Smooth muscle cell (in vitro differentiated cells): Measurements from ENCODE around the gene ZC2HC1B. TPM values are rescaled to one million over a fixed set of nuclear protein-coding genes. Genes with fewer than 3 reads are reported as not detected.

Experiments
- DNase-seq: peaks from one replicate; lab custom pipeline; 2025; ENCODE audit not compliant: unreplicated experiment; lab: John Stamatoyannopoulos, UW
- H2AFZ ChIP-seq: fragments of 200-600 bp; sonication (generic); 2 replicates; pipeline ENCODE4 v1.6.0; 2016; ENCODE audit warnings: antibody characterized with exemption, low read depth, mild to moderate bottlenecking
- H3F3A ChIP-seq: fragments of 200-600 bp; sonication (generic); 2 replicates; pipeline ENCODE4 v1.6.0; 2017; ENCODE audit warnings: antibody characterized with exemption, low read depth
- H3K27ac ChIP-seq: fragments of 200-600 bp; sonication (generic); 2 replicates; pipeline ENCODE4 v1.5.1; 2016; ENCODE audit warnings: low read depth, mild to moderate bottlenecking
- H3K27me3 ChIP-seq: fragments of 200-600 bp; sonication (generic); 2 replicates; pipeline ENCODE4 v1.6.1; 2016; ENCODE audit warnings: low read depth, mild to moderate bottlenecking
- H3K36me3 ChIP-seq: fragments of 200-600 bp; sonication (generic); 2 replicates; pipeline ENCODE4 v1.5.1; 2016; ENCODE audit warnings: low read depth
- H3K4me1 ChIP-seq: fragments of 200-600 bp; sonication (generic); 2 replicates; pipeline ENCODE4 v1.5.1; 2016; ENCODE audit warnings: low read depth
- H3K4me2 ChIP-seq: fragments of 200-600 bp; sonication (generic); 2 replicates; pipeline ENCODE4 v1.6.0; 2016; ENCODE audit warnings: mild to moderate bottlenecking
- H3K4me3 ChIP-seq: fragments of 200-600 bp; sonication (generic); 2 replicates; pipeline ENCODE4 v1.5.1; 2016; ENCODE audit warnings: mild to moderate bottlenecking
- H3K79me2 ChIP-seq: fragments of 200-600 bp; sonication (generic); 2 replicates; pipeline ENCODE4 v1.6.0; 2016; ENCODE audit warnings: low read depth, mild to moderate bottlenecking
- H3K9ac ChIP-seq: fragments of 200-600 bp; sonication (generic); 2 replicates; pipeline ENCODE4 v1.6.0; 2016; ENCODE audit warnings: low read depth
- H3K9me3 ChIP-seq: fragments of 200-600 bp; sonication (generic); replicated peaks from 2 replicates; pipeline ENCODE4 v1.5.1; 2016; ENCODE audit warnings: low read depth
- H4K20me1 ChIP-seq: fragments of 200-600 bp; sonication (generic); 2 replicates; pipeline ENCODE4 v1.6.0; 2016; ENCODE audit warnings: low read depth
- WGBS: methylation state at CpG from one replicate; pipeline ENCODE4 v1.1.7; 2016; ENCODE audit warnings: low lambda C conversion rate; 5-methylcytosine and 5-hydroxymethylcytosine counted together
- polyA plus RNA-seq: library from polyadenylated mRNA; unstranded; fragments of >200 nt; fragmentation: Nextera tagmentation; extraction: Ambion mirVana; gene quantifications from 2 replicates; pipeline ENCODE4 v1.2.1, GENCODE V29; 2016
- total RNA-seq: library from RNA; depleted of rRNA; stranded (reverse); fragments of >200 nt; gene quantifications from 2 replicates; pipeline ENCODE4 v1.2.3, GENCODE V29; 2014
- TF ChIP-seq, protein P1 (sequence below): fragments of 200-600 bp; sonication (generic); IDR thresholded peaks from 2 replicates; pipeline ENCODE4 v1.5.1; 2017; ENCODE audit warnings: borderline replicate concordance, mild to moderate bottlenecking, antibody characterized with exemption; ENCODE audit not compliant: insufficient read depth, poor library complexity, severe bottlenecking

The ZC2HC1B gene
- total RNA-seq (not detected in 2 replicates), polyA plus RNA-seq (not detected in 2 replicates)

- H3K4me2 ChIP-seq, result no peak within 1 kb of the TSS
- H3K27ac ChIP-seq, result peak within 1 kb of the TSS; percentile 20
- TF ChIP-seq, protein P1, sequence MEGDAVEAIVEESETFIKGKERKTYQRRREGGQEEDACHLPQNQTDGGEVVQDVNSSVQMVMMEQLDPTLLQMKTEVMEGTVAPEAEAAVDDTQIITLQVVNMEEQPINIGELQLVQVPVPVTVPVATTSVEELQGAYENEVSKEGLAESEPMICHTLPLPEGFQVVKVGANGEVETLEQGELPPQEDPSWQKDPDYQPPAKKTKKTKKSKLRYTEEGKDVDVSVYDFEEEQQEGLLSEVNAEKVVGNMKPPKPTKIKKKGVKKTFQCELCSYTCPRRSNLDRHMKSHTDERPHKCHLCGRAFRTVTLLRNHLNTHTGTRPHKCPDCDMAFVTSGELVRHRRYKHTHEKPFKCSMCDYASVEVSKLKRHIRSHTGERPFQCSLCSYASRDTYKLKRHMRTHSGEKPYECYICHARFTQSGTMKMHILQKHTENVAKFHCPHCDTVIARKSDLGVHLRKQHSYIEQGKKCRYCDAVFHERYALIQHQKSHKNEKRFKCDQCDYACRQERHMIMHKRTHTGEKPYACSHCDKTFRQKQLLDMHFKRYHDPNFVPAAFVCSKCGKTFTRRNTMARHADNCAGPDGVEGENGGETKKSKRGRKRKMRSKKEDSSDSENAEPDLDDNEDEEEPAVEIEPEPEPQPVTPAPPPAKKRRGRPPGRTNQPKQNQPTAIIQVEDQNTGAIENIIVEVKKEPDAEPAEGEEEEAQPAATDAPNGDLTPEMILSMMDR, result no peak
- H3K4me3 ChIP-seq, result no peak within 1 kb of the TSS
- H4K20me1 ChIP-seq, result no peaks in the 10 kb centered on the region
- no peaks in the 10 kb centered on the region for H3F3A ChIP-seq
- no peaks in the 10 kb centered on the region for H3K4me1 ChIP-seq
- H3K27me3 ChIP-seq, result no peaks in the 10 kb centered on the region
- H3K79me2 ChIP-seq, result no peaks in the 10 kb centered on the region
- H3K9me3 ChIP-seq, result no peaks in the 10 kb centered on the region
- H2AFZ ChIP-seq, result no peak within 1 kb of the TSS
- H3K9ac ChIP-seq, result no peak within 1 kb of the TSS
- peaks cover 50% of the 10 kb centered on the region for H3K36me3 ChIP-seq
- WGBS, result 86% methylated on average over 1 of the region's 1 CpG
- no peak for DNase-seq
Measured at GRCh38 chr6:143864234-143864633, at the start of gene ZC2HC1B. Gene ZC2HC1B, plus strand, starts transcription at chr6:143864474. Its CDS starts 66 bp downstream, at chr6:143864540.

GRCh38 chr6:143817621-143818020 is 46.7 kb upstream of the ZC2HC1B start:
- Histone ChIP-seq H2AFZ (no peak overlapping the region), H3K27me3 (no peaks in the 10 kb centered on the region), H3K79me2 (no peaks in the 10 kb centered on the region), H3K4me2 (no peak overlapping the region), H3K4me1 (no peaks in the 10 kb centered on the region), H3K4me3 (no peak overlapping the region), H3K9me3 (no peaks in the 10 kb centered on the region), H4K20me1 (no peaks in the 10 kb centered on the region), H3K9ac (no peak overlapping the region), H3K27ac (no peak overlapping the region), H3K36me3 (peaks cover 4% of the 10 kb centered on the region), H3F3A (no peaks in the 10 kb centered on the region)
- no peak for DNase-seq
- TF ChIP-seq, protein P1, result no peak

DNA sequence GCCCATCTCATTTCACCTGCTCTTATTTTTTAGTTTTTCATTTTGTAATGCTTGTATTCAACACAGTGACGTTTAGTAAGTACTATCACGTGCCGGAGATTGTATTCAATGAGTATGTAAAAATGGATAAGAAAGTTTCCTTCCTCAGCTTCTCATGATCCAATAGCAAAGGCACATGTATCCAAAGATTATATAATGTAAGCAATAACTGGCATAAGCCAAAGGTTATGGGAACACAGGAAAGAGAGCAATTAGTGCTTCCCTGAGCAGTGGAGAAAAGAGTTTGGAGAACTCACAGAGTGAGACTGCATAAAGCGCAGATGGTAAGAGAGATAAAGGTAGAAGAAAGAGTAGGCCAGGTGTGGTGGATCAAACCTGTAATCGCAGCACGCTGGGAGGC is 42.9 kb upstream of the ZC2HC1B start:
- TF ChIP-seq, protein P1, result no peak
- H4K20me1 ChIP-seq, result no peaks in the 10 kb centered on the region
- H3K27me3 ChIP-seq, result no peaks in the 10 kb centered on the region
- no peaks in the 10 kb centered on the region for H3K9me3 ChIP-seq
- no peaks in the 10 kb centered on the region for H3F3A ChIP-seq
- H3K79me2 ChIP-seq, result no peaks in the 10 kb centered on the region
- no peak overlapping the region for H3K4me2 ChIP-seq
- H3K4me3 ChIP-seq, result no peak overlapping the region
- H2AFZ ChIP-seq, result no peak overlapping the region
- H3K36me3 ChIP-seq, result peaks cover 4% of the 10 kb centered on the region
- no peak overlapping the region for H3K27ac ChIP-seq
- DNase-seq, result no peak
- 88% methylated on average over 6 of the region's 6 CpGs for WGBS
- no peak overlapping the region for H3K9ac ChIP-seq
- H3K4me1 ChIP-seq, result no peaks in the 10 kb centered on the region

GRCh38 chr6:143822584-143823024 is 41.7 kb upstream of the ZC2HC1B start:
- no peak overlapping the region for H3K9ac ChIP-seq

More at GRCh38 chr6:143822584-143823024, 41.7 kb upstream of the ZC2HC1B start:
- H3K36me3 ChIP-seq, result peaks cover 8% of the 10 kb centered on the region
- H3K27ac ChIP-seq, result no peak overlapping the region
- H3K9me3 ChIP-seq, result no peaks in the 10 kb centered on the region
- no peaks in the 10 kb centered on the region for H3K79me2 ChIP-seq
- H4K20me1 ChIP-seq, result no peaks in the 10 kb centered on the region
- no peak overlapping the region for H3K4me2 ChIP-seq
- H2AFZ ChIP-seq, result no peak overlapping the region
- DNase-seq, result no peak
- no peaks in the 10 kb centered on the region for H3F3A ChIP-seq
- H3K4me1 ChIP-seq, result no peaks in the 10 kb centered on the region
- TF ChIP-seq, protein P1, result no peak
- no peak overlapping the region for H3K4me3 ChIP-seq
- 39% methylated on average over 3 of the region's 3 CpGs for WGBS
- no peaks in the 10 kb centered on the region for H3K27me3 ChIP-seq
